Adipocyte (in vitro differentiated cells): ENCODE results near the gene TNC.

Source experiments
- DNase-seq: peaks from one replicate; pipeline ENCODE4 v3.0.0-alpha.2; 2015; ENCODE audit warnings: low read depth
- H3K27me3 ChIP-seq: replicated peaks from 2 replicates; pipeline ENCODE4 v1.7.0; 2013; ENCODE audit warnings: mild to moderate bottlenecking, low read length, moderate library complexity; ENCODE audit not compliant: control insufficient read depth, insufficient read depth
- H3K36me3 ChIP-seq: 2 replicates; pipeline ENCODE4 v1.7.0; 2013; ENCODE audit warnings: low read length, mild to moderate bottlenecking, moderate library complexity; ENCODE audit not compliant: control insufficient read depth, insufficient read depth, severe bottlenecking
- H3K4me1 ChIP-seq: 2 replicates; pipeline ENCODE4 v1.7.0; 2013; ENCODE audit warnings: mild to moderate bottlenecking, low read length, moderate library complexity; ENCODE audit not compliant: control insufficient read depth, insufficient read depth
- H3K4me3 ChIP-seq: 2 replicates; pipeline ENCODE4 v1.7.0; 2013; ENCODE audit warnings: mild to moderate bottlenecking, low read length, moderate library complexity
- H3K9ac ChIP-seq: 2 replicates; pipeline ENCODE4 v1.7.0; 2013; ENCODE audit warnings: mild to moderate bottlenecking, low read length, moderate library complexity
- H3K9me3 ChIP-seq: 2 replicates; pipeline ENCODE4 v1.7.0; 2013; ENCODE audit warnings: mild to moderate bottlenecking, low read length, moderate library complexity; ENCODE audit not compliant: control insufficient read depth

TNC gene

GRCh38 chr9:115117999-115118878, at the start of gene TNC:
Gene TNC, minus strand, starts transcription at chr9:115118157. Its CDS starts 27,139 bp downstream, at chr9:115091018.
- Histone ChIP-seq H3K9ac (peak within 1 kb of the TSS; percentile 88), H3K4me3 (peak within 1 kb of the TSS; percentile 85), H3K27me3 (no peaks in the 10 kb centered on the region), H3K4me1 (peaks cover 31% of the 10 kb centered on the region), H3K36me3 (peaks cover 23% of the 10 kb centered on the region), H3K9me3 (no peaks in the 10 kb centered on the region)
- DNase-seq: peak; percentile 77

DNA sequence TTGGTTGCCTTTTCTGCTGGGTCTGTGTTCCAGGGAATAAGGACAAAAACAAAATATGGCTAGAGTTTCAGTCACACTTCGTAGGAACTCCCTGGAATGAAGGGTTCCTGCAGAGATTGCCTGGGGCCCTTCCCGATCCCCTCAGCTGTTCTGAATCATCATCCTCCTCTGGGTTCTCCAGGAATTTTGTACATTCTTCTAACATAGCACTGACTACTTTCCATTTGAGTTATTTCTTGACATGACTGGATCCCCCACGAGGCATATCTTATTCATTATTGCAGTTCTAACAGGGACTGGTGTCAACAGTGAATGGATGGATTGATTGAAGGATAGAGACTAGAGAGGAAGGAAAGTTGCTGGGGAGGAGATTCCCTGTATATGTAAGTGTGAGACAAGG, 49.2 kb upstream of the TNC start:
- peak; percentile 87 for DNase-seq
- H3K27me3 ChIP-seq: no peaks in the 10 kb centered on the region
- H3K36me3 ChIP-seq: no peaks in the 10 kb centered on the region
- peaks cover 42% of the 10 kb centered on the region for H3K4me1 ChIP-seq
- no peak overlapping the region for H3K4me3 ChIP-seq
- peak overlapping the region; percentile 53 for H3K9ac ChIP-seq
- no peaks in the 10 kb centered on the region for H3K9me3 ChIP-seq

DNA sequence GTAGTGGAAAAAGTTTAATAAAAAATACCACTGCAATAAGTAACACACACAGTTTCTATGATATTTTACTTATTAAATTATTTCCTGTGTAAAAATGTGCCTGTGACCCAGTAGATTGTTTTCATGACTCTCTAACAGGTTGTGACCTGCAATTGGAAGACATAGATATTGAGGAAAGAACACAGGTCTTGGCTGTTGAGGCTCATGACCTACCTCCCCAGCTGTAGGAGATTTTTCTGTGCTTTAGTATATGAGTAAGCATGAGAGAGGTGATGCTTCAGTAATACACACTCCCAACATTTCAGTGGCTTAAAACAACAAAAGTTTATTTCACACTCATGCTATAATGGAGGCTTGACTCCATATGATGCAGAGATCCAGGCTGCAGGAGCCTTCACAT, 47.3 kb upstream of the TNC start:
- Histone ChIP-seq H3K4me3 (no peak overlapping the region), H3K27me3 (no peaks in the 10 kb centered on the region), H3K9me3 (no peaks in the 10 kb centered on the region), H3K36me3 (no peaks in the 10 kb centered on the region), H3K4me1 (peaks cover 39% of the 10 kb centered on the region), H3K9ac (no peak overlapping the region)
- DNase-seq: no peak

GRCh38 chr9:115164511-115164974, 46.6 kb upstream of the TNC start:
- Histone ChIP-seq H3K36me3 (no peaks in the 10 kb centered on the region), H3K9ac (peak overlapping the region; percentile 42), H3K4me3 (no peak overlapping the region), H3K9me3 (no peaks in the 10 kb centered on the region), H3K4me1 (peaks cover 38% of the 10 kb centered on the region), H3K27me3 (no peaks in the 10 kb centered on the region)
- peak; percentile 53 for DNase-seq

DNA sequence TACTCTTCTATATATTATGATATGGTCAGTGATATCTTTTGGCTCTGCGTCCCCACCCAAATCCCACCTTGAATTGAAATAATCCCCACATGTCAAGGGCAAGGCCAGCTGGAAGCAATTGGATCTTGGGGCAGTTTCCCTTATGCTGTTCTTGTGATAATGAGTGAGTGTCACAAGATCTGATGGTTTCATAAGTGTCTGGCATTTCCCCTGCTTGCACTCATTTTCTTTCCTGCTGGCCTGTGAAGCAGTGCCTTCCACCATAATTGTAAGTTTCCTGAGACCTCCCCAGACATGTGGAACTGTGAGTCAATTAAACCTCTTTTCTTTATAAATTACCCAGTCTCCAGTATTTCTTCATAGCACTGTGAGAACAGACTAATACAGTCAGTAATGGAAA, 45.0 kb upstream of the TNC start:
- peaks cover 46% of the 10 kb centered on the region for H3K4me1 ChIP-seq
- no peaks in the 10 kb centered on the region for H3K9me3 ChIP-seq
- H3K9ac ChIP-seq: peak overlapping the region; percentile 42
- peak overlapping the region; percentile 10 for H3K4me3 ChIP-seq
- H3K36me3 ChIP-seq: no peaks in the 10 kb centered on the region
- no peak for DNase-seq
- no peaks in the 10 kb centered on the region for H3K27me3 ChIP-seq

DNA sequence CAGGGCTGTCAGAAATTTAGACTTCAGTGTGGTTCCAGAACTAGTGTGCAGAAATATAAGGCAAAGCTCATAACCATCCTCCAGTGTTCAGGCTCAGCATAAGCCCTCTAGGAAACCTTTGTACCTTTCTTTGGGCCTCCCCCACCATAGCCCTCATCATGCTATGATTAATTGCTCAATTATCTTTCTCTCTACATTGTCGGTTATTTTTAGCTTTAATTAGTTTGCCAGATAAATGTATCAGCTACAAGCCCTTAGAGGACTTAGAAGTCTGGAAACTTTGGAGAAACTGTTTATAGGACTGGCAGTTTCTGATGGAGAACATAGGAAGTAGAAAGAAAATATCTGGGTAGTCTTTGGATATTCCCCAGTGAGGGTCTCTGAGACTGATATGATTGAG, 43.5 kb upstream of the TNC start:
- H3K9ac ChIP-seq: no peak overlapping the region
- H3K36me3 ChIP-seq: no peaks in the 10 kb centered on the region
- no peak for DNase-seq
- H3K4me1 ChIP-seq: peaks cover 51% of the 10 kb centered on the region
- H3K4me3 ChIP-seq: no peak overlapping the region
- no peaks in the 10 kb centered on the region for H3K27me3 ChIP-seq
- H3K9me3 ChIP-seq: no peaks in the 10 kb centered on the region

DNA sequence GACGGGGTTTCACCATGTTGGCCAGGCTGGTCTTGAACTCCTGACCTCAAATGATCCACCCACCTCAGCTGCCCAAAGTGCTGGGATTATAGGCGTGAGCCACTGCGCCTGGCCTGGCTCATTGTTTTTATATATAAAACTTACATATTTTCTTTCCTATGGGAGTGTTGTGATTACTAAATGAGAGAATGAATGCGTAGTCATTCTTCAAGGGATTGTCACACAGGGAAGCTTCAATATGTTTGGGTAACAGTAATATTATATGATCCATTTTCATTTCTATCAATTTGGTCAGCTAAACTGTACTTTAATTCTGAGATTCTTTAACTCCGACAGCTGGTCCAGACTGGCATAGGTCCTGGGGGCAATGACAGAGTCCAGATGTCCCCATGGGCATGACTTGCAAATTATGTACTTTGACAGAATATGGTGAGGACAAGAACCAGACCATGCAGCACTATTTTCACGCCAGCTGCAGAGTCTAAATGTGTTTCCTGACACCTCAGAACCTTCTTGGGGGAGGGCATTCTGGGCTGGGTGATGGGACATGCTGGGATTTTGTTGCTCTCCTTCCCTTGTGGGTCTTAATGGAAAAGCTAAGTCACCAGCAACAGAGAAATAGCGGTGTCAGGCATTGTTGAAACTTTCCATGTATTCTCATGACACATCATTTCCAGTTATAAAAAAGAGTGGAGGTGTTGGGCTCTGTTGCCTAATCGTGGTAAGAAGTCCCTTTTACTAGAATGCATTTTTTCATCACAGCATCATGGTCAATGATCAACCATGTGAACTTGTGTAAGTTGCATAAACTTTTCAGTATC, 40.9 kb upstream of the TNC start:
- H3K27me3 ChIP-seq: no peaks in the 10 kb centered on the region

GRCh38 chr9:115157245-115157674, 39.3 kb upstream of the TNC start:
- DNase-seq: peak; percentile 83
- Histone ChIP-seq H3K4me1 (peaks cover 41% of the 10 kb centered on the region), H3K36me3 (no peaks in the 10 kb centered on the region), H3K9ac (peak overlapping the region; percentile 79), H3K4me3 (peak overlapping the region; percentile 51), H3K9me3 (no peaks in the 10 kb centered on the region), H3K27me3 (no peaks in the 10 kb centered on the region)

More for the DNA sequence above, 40.9 kb upstream of the TNC start:
- no peaks in the 10 kb centered on the region for H3K9me3 ChIP-seq
- peaks cover 52% of the 10 kb centered on the region for H3K4me1 ChIP-seq
- H3K36me3 ChIP-seq: no peaks in the 10 kb centered on the region
- no peak overlapping the region for H3K4me3 ChIP-seq
- no peak overlapping the region for H3K9ac ChIP-seq
- peak; percentile 55 for DNase-seq

- no peaks in the 10 kb centered on the region for H3K36me3 ChIP-seq
- DNase-seq: no peak
- peaks cover 36% of the 10 kb centered on the region for H3K4me1 ChIP-seq
- H3K9me3 ChIP-seq: no peaks in the 10 kb centered on the region
- H3K4me3 ChIP-seq: no peak overlapping the region
- H3K27me3 ChIP-seq: no peaks in the 10 kb centered on the region
- H3K9ac ChIP-seq: no peak overlapping the region
Measured at GRCh38 chr9:115155037-115155436, 37.1 kb upstream of the TNC start.

GRCh38 chr9:115154617-115155016, 36.7 kb upstream of the TNC start:
- Histone ChIP-seq H3K4me1 (peaks cover 36% of the 10 kb centered on the region), H3K27me3 (no peaks in the 10 kb centered on the region), H3K36me3 (no peaks in the 10 kb centered on the region), H3K9ac (no peak overlapping the region), H3K9me3 (no peaks in the 10 kb centered on the region), H3K4me3 (no peak overlapping the region)
- DNase-seq: no peak

- Histone ChIP-seq H3K9me3 (no peaks in the 10 kb centered on the region), H3K4me3 (no peak overlapping the region), H3K36me3 (no peaks in the 10 kb centered on the region), H3K27me3 (no peaks in the 10 kb centered on the region), H3K4me1 (peaks cover 23% of the 10 kb centered on the region), H3K9ac (no peak overlapping the region)
- no peak for DNase-seq
Measured at GRCh38 chr9:115152281-115152820, 34.4 kb upstream of the TNC start.
